ENCODE data around the gene NR1D2.

DNA sequence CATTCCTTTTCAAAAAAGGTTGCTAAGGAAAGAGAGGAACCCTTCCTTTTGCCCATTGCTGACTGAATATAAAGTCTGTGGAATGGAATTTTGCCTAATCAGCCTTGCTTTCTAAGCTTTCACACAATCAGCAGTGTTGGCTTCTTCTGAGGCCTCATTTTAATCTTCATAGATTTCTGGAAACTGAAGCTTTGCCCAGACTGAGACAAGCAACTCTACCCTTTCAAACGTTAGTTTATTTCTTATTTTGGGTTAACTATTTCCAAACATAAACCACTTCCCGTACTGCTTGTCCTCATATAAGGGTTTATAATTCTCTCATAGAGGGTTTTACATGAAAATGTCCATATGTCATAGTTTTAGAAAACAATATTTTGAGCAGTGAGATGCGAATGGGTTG is 82.9 kb downstream of the NR1D2 start:
- TF ChIP-seq, protein P1, sequence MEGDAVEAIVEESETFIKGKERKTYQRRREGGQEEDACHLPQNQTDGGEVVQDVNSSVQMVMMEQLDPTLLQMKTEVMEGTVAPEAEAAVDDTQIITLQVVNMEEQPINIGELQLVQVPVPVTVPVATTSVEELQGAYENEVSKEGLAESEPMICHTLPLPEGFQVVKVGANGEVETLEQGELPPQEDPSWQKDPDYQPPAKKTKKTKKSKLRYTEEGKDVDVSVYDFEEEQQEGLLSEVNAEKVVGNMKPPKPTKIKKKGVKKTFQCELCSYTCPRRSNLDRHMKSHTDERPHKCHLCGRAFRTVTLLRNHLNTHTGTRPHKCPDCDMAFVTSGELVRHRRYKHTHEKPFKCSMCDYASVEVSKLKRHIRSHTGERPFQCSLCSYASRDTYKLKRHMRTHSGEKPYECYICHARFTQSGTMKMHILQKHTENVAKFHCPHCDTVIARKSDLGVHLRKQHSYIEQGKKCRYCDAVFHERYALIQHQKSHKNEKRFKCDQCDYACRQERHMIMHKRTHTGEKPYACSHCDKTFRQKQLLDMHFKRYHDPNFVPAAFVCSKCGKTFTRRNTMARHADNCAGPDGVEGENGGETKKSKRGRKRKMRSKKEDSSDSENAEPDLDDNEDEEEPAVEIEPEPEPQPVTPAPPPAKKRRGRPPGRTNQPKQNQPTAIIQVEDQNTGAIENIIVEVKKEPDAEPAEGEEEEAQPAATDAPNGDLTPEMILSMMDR (conservative IDR thresholded peaks at IDR 0.05), result no peak
- no peak for TF ChIP-seq EZH2 (IDR thresholded peaks at IDR 0.05; ENCODE audit: low read depth)
